Neural progenitor cell (in vitro differentiated cells): ENCODE data around the gene CHD8.

Experiments used
- EZH2 ChIP-seq: fragments of 200-600 bp; sonication (generic); IDR thresholded peaks from 2 replicates; pipeline ENCODE4 v1.6.1; 2017; ENCODE audit warnings: antibody characterized with exemption, mild to moderate bottlenecking, moderate library complexity
- EZH2phosphoT487 ChIP-seq: fragments of 200-600 bp; sonication (generic); IDR thresholded peaks from 2 replicates; pipeline ENCODE4 v1.6.1; 2017; ENCODE audit warnings: antibody characterized with exemption
- TF ChIP-seq, protein P1 (sequence below): fragments of 200-600 bp; sonication (generic); IDR thresholded peaks from 2 replicates; pipeline ENCODE4 v1.5.1; 2017; ENCODE audit warnings: antibody characterized with exemption, mild to moderate bottlenecking

DNA sequence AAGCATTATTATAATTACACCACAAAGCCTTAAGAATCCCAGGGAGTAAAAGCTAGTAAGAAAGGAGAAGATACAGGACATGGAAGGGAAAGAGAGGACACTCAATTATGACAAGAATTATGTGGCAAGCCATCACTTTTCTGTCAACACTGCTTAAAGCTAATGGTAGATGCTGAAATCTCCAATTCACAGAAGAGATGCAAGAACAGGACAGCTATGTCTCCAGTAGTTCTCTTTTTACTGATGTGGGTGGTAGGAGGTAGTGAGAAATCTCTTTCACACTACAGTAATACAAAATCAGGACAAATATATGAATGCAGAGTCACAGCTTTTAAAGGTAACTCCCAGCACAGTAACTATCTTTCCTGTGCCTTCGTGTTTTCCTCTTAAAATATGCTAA is 29.2 kb downstream of the CHD8 start:
- TF ChIP-seq, protein P1, sequence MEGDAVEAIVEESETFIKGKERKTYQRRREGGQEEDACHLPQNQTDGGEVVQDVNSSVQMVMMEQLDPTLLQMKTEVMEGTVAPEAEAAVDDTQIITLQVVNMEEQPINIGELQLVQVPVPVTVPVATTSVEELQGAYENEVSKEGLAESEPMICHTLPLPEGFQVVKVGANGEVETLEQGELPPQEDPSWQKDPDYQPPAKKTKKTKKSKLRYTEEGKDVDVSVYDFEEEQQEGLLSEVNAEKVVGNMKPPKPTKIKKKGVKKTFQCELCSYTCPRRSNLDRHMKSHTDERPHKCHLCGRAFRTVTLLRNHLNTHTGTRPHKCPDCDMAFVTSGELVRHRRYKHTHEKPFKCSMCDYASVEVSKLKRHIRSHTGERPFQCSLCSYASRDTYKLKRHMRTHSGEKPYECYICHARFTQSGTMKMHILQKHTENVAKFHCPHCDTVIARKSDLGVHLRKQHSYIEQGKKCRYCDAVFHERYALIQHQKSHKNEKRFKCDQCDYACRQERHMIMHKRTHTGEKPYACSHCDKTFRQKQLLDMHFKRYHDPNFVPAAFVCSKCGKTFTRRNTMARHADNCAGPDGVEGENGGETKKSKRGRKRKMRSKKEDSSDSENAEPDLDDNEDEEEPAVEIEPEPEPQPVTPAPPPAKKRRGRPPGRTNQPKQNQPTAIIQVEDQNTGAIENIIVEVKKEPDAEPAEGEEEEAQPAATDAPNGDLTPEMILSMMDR: no peak
- TF ChIP-seq EZH2 (no peak), EZH2phosphoT487 (no peak)
